ENCODE measurements around the gene DAND5.
A peak's percentile ranks its signal among the peaks of the same experiment; 100 is the strongest.

Gene DAND5

GRCh38 chr19:12944104-12944674 lies 25.2 kb upstream of the DAND5 start:
- Histone ChIP-seq H3F3A (ENCODE audit: control insufficient read depth, insufficient read depth) (peaks cover 61% of the 10 kb centered on the region), H3K4me1 (ENCODE audit: control insufficient read depth, low read length) (peaks cover 66% of the 10 kb centered on the region)

GRCh38 chr19:12945479-12946091 lies 23.8 kb upstream of the DAND5 start, which contains the start of gene RAD23A:
Gene RAD23A, plus strand, starts transcription at chr19:12945862. Its CDS starts 87 bp downstream, at chr19:12945949.
- Histone ChIP-seq H3K27me3 (ENCODE audit: control insufficient read depth, low read length) (no peaks in the 10 kb centered on the region), H3K4me1 (ENCODE audit: control insufficient read depth, low read length) (peaks cover 52% of the 10 kb centered on the region), H3K36me3 (ENCODE audit: control insufficient read depth, low read length) (peaks cover 92% of the 10 kb centered on the region), H3K9me3 (ENCODE audit: control insufficient read depth, insufficient read depth, low read length) (no peaks in the 10 kb centered on the region), H3F3A (ENCODE audit: control insufficient read depth, insufficient read depth) (peaks cover 47% of the 10 kb centered on the region), H4K20me1 (ENCODE audit: control insufficient read depth, insufficient read depth, low read depth, low read length) (peaks cover 3% of the 10 kb centered on the region), H3K4me2 (ENCODE audit: low read length) (peak within 1 kb of the TSS; percentile 86), H3K79me2 (ENCODE audit: control insufficient read depth, low read length) (peaks cover 55% of the 10 kb centered on the region), H3K4me3 (ENCODE audit: low read length) (peak within 1 kb of the TSS; percentile 86), H3K9me2 (replicated peaks; ENCODE audit: control insufficient read depth, low read length) (no peaks in the 10 kb centered on the region), H3K27ac (ENCODE audit: low read depth, low read length) (peak within 1 kb of the TSS; percentile 76)
- TF ChIP-seq CTCF (IDR thresholded peaks at IDR 0.05; ENCODE audit: low read depth, low read length, poor library complexity, severe bottlenecking) = no peak
- TF ChIP-seq EZH2phosphoT487 (IDR thresholded peaks at IDR 0.05; ENCODE audit: borderline replicate concordance, low read length) = no peak

More at GRCh38 chr19:12944104-12944674, 25.2 kb upstream of the DAND5 start:
- Histone ChIP-seq H3K27me3 (ENCODE audit: control insufficient read depth, low read length) (no peaks in the 10 kb centered on the region), H3K79me2 (ENCODE audit: control insufficient read depth, low read length) (peaks cover 62% of the 10 kb centered on the region), H3K9me3 (ENCODE audit: control insufficient read depth, insufficient read depth, low read length) (no peaks in the 10 kb centered on the region), H4K20me1 (ENCODE audit: control insufficient read depth, insufficient read depth, low read depth, low read length) (peaks cover 16% of the 10 kb centered on the region), H3K9me2 (replicated peaks; ENCODE audit: control insufficient read depth, low read length) (no peaks in the 10 kb centered on the region), H3K4me3 (ENCODE audit: low read length) (no peak overlapping the region; the same call in 1 of the 2 replicates), H3K27ac (ENCODE audit: low read depth, low read length) (peak overlapping the region; percentile 76), H3K36me3 (ENCODE audit: control insufficient read depth, low read length) (peaks cover 92% of the 10 kb centered on the region), H3K4me2 (ENCODE audit: low read length) (peak overlapping the region; percentile 86)
- TF ChIP-seq CTCF (IDR thresholded peaks at IDR 0.05; ENCODE audit: low read depth, low read length, poor library complexity, severe bottlenecking) (no peak), EZH2phosphoT487 (IDR thresholded peaks at IDR 0.05; ENCODE audit: borderline replicate concordance, low read length) (no peak)

- TF ChIP-seq CTCF (IDR thresholded peaks at IDR 0.05; ENCODE audit: low read depth, low read length, poor library complexity, severe bottlenecking) (no peak), EZH2phosphoT487 (IDR thresholded peaks at IDR 0.05; ENCODE audit: borderline replicate concordance, low read length) (no peak)
- Histone ChIP-seq H3K36me3 (ENCODE audit: control insufficient read depth, low read length) (peaks cover 92% of the 10 kb centered on the region), H3K9me2 (replicated peaks; ENCODE audit: control insufficient read depth, low read length) (no peaks in the 10 kb centered on the region), H3K27ac (ENCODE audit: low read depth, low read length) (peak overlapping the region; percentile 76), H3F3A (ENCODE audit: control insufficient read depth, insufficient read depth) (peaks cover 40% of the 10 kb centered on the region), H3K9me3 (ENCODE audit: control insufficient read depth, insufficient read depth, low read length) (no peaks in the 10 kb centered on the region), H3K79me2 (ENCODE audit: control insufficient read depth, low read length) (peaks cover 49% of the 10 kb centered on the region), H3K27me3 (ENCODE audit: control insufficient read depth, low read length) (no peaks in the 10 kb centered on the region), H4K20me1 (ENCODE audit: control insufficient read depth, insufficient read depth, low read depth, low read length) (no peaks in the 10 kb centered on the region), H3K4me3 (ENCODE audit: low read length) (peak overlapping the region; percentile 86), H3K4me1 (ENCODE audit: control insufficient read depth, low read length) (peaks cover 46% of the 10 kb centered on the region), H3K4me2 (ENCODE audit: low read length) (peak overlapping the region; percentile 86)
Measured at GRCh38 chr19:12946092-12946721, 23.2 kb upstream of the DAND5 start.
